ENCODE measurements around the gene PATJ. TPM values are rescaled to one million over a fixed set of nuclear protein-coding genes. Genes with fewer than 3 reads are reported as not detected.

Gene PATJ
- total RNA-seq, 1 experiment from 2014 or later = 48.8 TPM

DNA sequence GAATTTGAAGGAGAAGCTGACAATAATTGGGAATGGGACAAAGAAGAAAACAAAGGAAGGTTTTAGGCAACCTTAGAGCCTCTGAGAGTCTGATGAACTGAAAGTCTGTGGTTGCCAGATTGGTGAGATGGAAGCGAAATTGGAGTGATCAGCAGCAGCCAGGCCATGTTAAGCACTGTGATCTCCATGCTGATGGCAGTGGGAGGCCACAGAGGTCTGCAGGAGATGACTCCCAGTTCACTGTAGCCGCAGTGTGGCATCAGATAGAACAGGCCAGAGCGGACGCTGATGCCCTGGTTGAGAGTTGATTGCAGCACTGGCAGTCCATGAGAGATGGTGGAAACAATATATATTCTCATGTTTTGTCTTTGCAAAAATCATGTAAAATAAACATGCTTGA is 314.9 kb downstream of the PATJ start:
- Histone ChIP-seq H3K27me3 (ENCODE audit: insufficient read depth, low read length) (no peaks in the 10 kb centered on the region), H3K9me3 (ENCODE audit: control insufficient read depth in 1 of 2, insufficient read depth in 1 of 2, low read depth in 1 of 2, low read length in 2 of 2) (no peaks in the 10 kb centered on the region), H4K20me1 (ENCODE audit: insufficient read depth) (no peaks in the 10 kb centered on the region), H3K4me3 (replicated peaks in 1 of 2; ENCODE audit: low read depth in 1 of 2, low read length in 2 of 2) (no peak overlapping the region), H3K9ac (ENCODE audit: low read length) (no peak overlapping the region), H3K79me2 (ENCODE audit: insufficient read depth, low read length) (no peaks in the 10 kb centered on the region), H2AFZ (ENCODE audit: low read depth, low read length, poor library complexity, severe bottlenecking) (no peak overlapping the region), H3K4me1 (ENCODE audit: control insufficient read depth in 1 of 2, insufficient read depth in 2 of 2, low read length in 2 of 2) (no peaks in the 10 kb centered on the region), H3K36me3 (ENCODE audit: control insufficient read depth in 1 of 2, insufficient read depth in 2 of 2, low read length in 2 of 2) (no peaks in the 10 kb centered on the region), H3K9me2 (ENCODE audit: insufficient read depth) (no peaks in the 10 kb centered on the region), H3K4me2 (ENCODE audit: low read length) (no peak overlapping the region), H3K27ac (ENCODE audit: low read depth, low read length) (no peak overlapping the region)
- POLR2A ChIA-PET = no interaction called here
- ATAC-seq (no peak), DNase-seq (ENCODE audit: low read depth, low spot score) (no peak)
- intact Hi-C loops (cut with micrococcal nuclease) = no loop called here
- RAD21 ChIA-PET (ENCODE audit: low non-redundant PET in 1 of 2, low total read pairs in 2 of 2, uncharacterized antibody in 2 of 2, unreplicated experiment in 2 of 2) = no interaction called here
- no TSS peak for BruUV-seq (replicated peaks)
- CTCF ChIA-PET = no interaction called here
- TF ChIP-seq RAD21 (IDR thresholded peaks at IDR 0.05; ENCODE audit: low read depth) (no peak), EGR1 (IDR thresholded peaks at IDR 0.05; ENCODE audit: low read depth) (no peak), EZH2 (IDR thresholded peaks at IDR 0.05) (no peak), YY1 (IDR thresholded peaks at IDR 0.05; ENCODE audit: extremely low read depth, insufficient replicate concordance, low read depth, low read length) (no peak), EZH2phosphoT487 (IDR thresholded peaks at IDR 0.05; ENCODE audit: borderline replicate concordance) (no peak), SRF (IDR thresholded peaks at IDR 0.05; ENCODE audit: low read depth) (no peak), POLR2AphosphoS5 (IDR thresholded peaks at IDR 0.05; ENCODE audit: low read depth, low read length) (no peak), ZNF274 (IDR thresholded peaks at IDR 0.05; ENCODE audit: low read depth, low read length) (no peak), CEBPB (IDR thresholded peaks at IDR 0.05; ENCODE audit: low read depth) (no peak), TCF7L2 (IDR thresholded peaks at IDR 0.05; ENCODE audit: borderline replicate concordance, extremely low read depth, insufficient read depth, insufficient read length) (no peak), SIN3A (IDR thresholded peaks at IDR 0.05; ENCODE audit: low read depth) (no peak), POLR2A (IDR thresholded peaks at IDR 0.05; ENCODE audit: borderline replicate concordance, extremely low read depth, insufficient read depth, insufficient read length) (no peak)
- TF ChIP-seq, protein P1, sequence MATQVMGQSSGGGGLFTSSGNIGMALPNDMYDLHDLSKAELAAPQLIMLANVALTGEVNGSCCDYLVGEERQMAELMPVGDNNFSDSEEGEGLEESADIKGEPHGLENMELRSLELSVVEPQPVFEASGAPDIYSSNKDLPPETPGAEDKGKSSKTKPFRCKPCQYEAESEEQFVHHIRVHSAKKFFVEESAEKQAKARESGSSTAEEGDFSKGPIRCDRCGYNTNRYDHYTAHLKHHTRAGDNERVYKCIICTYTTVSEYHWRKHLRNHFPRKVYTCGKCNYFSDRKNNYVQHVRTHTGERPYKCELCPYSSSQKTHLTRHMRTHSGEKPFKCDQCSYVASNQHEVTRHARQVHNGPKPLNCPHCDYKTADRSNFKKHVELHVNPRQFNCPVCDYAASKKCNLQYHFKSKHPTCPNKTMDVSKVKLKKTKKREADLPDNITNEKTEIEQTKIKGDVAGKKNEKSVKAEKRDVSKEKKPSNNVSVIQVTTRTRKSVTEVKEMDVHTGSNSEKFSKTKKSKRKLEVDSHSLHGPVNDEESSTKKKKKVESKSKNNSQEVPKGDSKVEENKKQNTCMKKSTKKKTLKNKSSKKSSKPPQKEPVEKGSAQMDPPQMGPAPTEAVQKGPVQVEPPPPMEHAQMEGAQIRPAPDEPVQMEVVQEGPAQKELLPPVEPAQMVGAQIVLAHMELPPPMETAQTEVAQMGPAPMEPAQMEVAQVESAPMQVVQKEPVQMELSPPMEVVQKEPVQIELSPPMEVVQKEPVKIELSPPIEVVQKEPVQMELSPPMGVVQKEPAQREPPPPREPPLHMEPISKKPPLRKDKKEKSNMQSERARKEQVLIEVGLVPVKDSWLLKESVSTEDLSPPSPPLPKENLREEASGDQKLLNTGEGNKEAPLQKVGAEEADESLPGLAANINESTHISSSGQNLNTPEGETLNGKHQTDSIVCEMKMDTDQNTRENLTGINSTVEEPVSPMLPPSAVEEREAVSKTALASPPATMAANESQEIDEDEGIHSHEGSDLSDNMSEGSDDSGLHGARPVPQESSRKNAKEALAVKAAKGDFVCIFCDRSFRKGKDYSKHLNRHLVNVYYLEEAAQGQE (IDR thresholded peaks at IDR 0.05; ENCODE audit: low read depth) = no peak
- TF ChIP-seq, protein P2, sequence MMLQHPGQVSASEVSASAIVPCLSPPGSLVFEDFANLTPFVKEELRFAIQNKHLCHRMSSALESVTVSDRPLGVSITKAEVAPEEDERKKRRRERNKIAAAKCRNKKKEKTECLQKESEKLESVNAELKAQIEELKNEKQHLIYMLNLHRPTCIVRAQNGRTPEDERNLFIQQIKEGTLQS (IDR thresholded peaks at IDR 0.05) = no peak
